IMR-90 (cell line): ENCODE results near the gene MEGF6. TPM values are rescaled to one million over a fixed set of nuclear protein-coding genes. Genes with fewer than 3 reads are reported as not detected.

Experiments used
- ATAC-seq: fragments of 200-7000 bp; cut with Tn5 transposase; 2 replicates; pipeline ENCODE4 v1.9.1; 2020; ENCODE audit warnings: low read depth, mild to moderate bottlenecking, moderate library complexity
- BruUV-seq: library from RNA; stranded (reverse); fragments of 400-500 nt; replicated peaks from 2 replicates; lab custom pipeline; 2021; lab: Mats Ljungman, UMichigan
- CTCF ChIA-PET: fragments of 300-600 bp; formaldehyde crosslinking; extraction: SDS; loops from one replicate; lab custom pipeline; 2021; ENCODE audit warnings: antibody characterized with exemption; lab: Yijun Ruan, JAX
- POLR2A ChIA-PET: fragments of 300-600 bp; sonication (Branson Sonifier 250); formaldehyde crosslinking; loops from one replicate; lab custom pipeline; 2022; ENCODE audit warnings: antibody characterized with exemption; ENCODE audit not compliant: unreplicated experiment; lab: Charles Lee
- DNase-seq: peaks from one replicate; pipeline ENCODE4 v3.0.0; 2013
- H2AFZ ChIP-seq: replicated peaks from 2 replicates; pipeline ENCODE3; 2013; ENCODE audit warnings: low read length, mild to moderate bottlenecking; ENCODE audit not compliant: poor library complexity
- H2AK5ac ChIP-seq: 2 replicates; pipeline ENCODE4 v1.6.1; 2013; ENCODE audit warnings: low read depth, low read length, inconsistent platforms
- H2AK9ac ChIP-seq: replicated peaks from 2 replicates; pipeline ENCODE3; 2013; ENCODE audit warnings: mild to moderate bottlenecking, low read depth, low read length, moderate library complexity; ENCODE audit not compliant: poor library complexity
- H2BK120ac ChIP-seq: 2 replicates; pipeline ENCODE4 v1.6.1; 2013; ENCODE audit warnings: low read depth, low read length, inconsistent platforms
- H2BK15ac ChIP-seq: 3 replicates; pipeline ENCODE4 v1.6.1; 2013; ENCODE audit warnings: low read depth, low read length, inconsistent platforms
- H2BK20ac ChIP-seq: 2 replicates; pipeline ENCODE4 v1.6.1; 2013; ENCODE audit warnings: low read depth, mild to moderate bottlenecking, inconsistent platforms, low read length, moderate library complexity
- H2BK5ac ChIP-seq: 2 replicates; pipeline ENCODE4 v1.6.1; 2013; ENCODE audit warnings: mild to moderate bottlenecking, low read depth, low read length, inconsistent platforms; ENCODE audit not compliant: poor library complexity, severe bottlenecking
- H3K14ac ChIP-seq: replicated peaks from 2 replicates; pipeline ENCODE4 v1.6.1; 2013; ENCODE audit warnings: low read depth, low read length, inconsistent platforms
- H3K18ac ChIP-seq: 2 replicates; pipeline ENCODE4 v1.6.1; 2013; ENCODE audit warnings: low read depth, low read length, control low read depth
- H3K23ac ChIP-seq: 2 replicates; pipeline ENCODE4 v1.6.1; 2013; ENCODE audit warnings: low read depth, low read length, inconsistent platforms
- H3K27ac ChIP-seq: 2 replicates; pipeline ENCODE4 v1.5.1; 2013; ENCODE audit warnings: mild to moderate bottlenecking, control low read depth, low read length; ENCODE audit not compliant: insufficient read depth
- H3K27me3 ChIP-seq: 2 replicates; pipeline ENCODE4 v1.6.1; 2013; ENCODE audit warnings: low read length; ENCODE audit not compliant: control insufficient read depth, insufficient read depth
- H3K36me3 ChIP-seq: 2 replicates; pipeline ENCODE4 v1.6.1; 2013; ENCODE audit warnings: low read length, mixed read lengths; ENCODE audit not compliant: control insufficient read depth, insufficient read depth
- H3K4ac ChIP-seq: 2 replicates; pipeline ENCODE4 v1.6.1; 2013; ENCODE audit warnings: low read depth, low read length, inconsistent platforms
- H3K4me1 ChIP-seq: 2 replicates; pipeline ENCODE4 v1.6.1; 2013; ENCODE audit warnings: low read length, mixed read lengths; ENCODE audit not compliant: control insufficient read depth, insufficient read depth
- H3K4me2 ChIP-seq: 2 replicates; pipeline ENCODE4 v1.6.1; 2013; ENCODE audit warnings: low read depth, mild to moderate bottlenecking, control low read depth, low read length, moderate library complexity
- H3K4me3 ChIP-seq: 2 replicates; pipeline ENCODE4 v1.5.1; 2013; ENCODE audit warnings: low read depth, mild to moderate bottlenecking, control low read depth, low read length, moderate library complexity; ENCODE audit not compliant: insufficient read depth
- H3K56ac ChIP-seq: 2 replicates; pipeline ENCODE4 v1.6.1; 2013; ENCODE audit warnings: low read length, inconsistent platforms; ENCODE audit not compliant: insufficient read depth; ENCODE audit errors: extremely low read depth
- H3K79me1 ChIP-seq, 2 experiments: 2 replicates each; pipeline ENCODE4 v1.6.1; 2013; ENCODE audit warnings: low read length in 2 of 2, inconsistent platforms in 1 of 2, low read depth in 1 of 2
- H3K9ac ChIP-seq: 2 replicates; pipeline ENCODE4 v1.6.1; 2013; ENCODE audit warnings: low read depth, low read length, control low read depth
- H3K9me1 ChIP-seq: 2 replicates; pipeline ENCODE4 v1.6.1; 2013; ENCODE audit warnings: low read length, inconsistent platforms; ENCODE audit not compliant: insufficient read depth
- H3K9me3 ChIP-seq: 2 replicates; pipeline ENCODE4 v1.6.1; 2013; ENCODE audit warnings: low read length; ENCODE audit not compliant: control insufficient read depth, insufficient read depth
- H4K20me1 ChIP-seq: 2 replicates; pipeline ENCODE4 v1.6.1; 2013; ENCODE audit warnings: low read length, inconsistent platforms; ENCODE audit not compliant: insufficient read depth
- H4K5ac ChIP-seq: 2 replicates; pipeline ENCODE4 v1.6.1; 2013; ENCODE audit warnings: mild to moderate bottlenecking, low read depth, low read length, control low read depth
- H4K8ac ChIP-seq, 2 experiments: 2 replicates each; pipeline ENCODE4 v1.6.1; 2013; ENCODE audit warnings: low read depth in 2 of 2, low read length in 2 of 2, control low read depth in 1 of 2, inconsistent platforms in 1 of 2
- H4K91ac ChIP-seq: 2 replicates; pipeline ENCODE4 v1.6.1; 2013; ENCODE audit warnings: low read depth, low read length, inconsistent platforms; ENCODE audit not compliant: insufficient read depth
- BHLHE40 ChIP-seq: fragments of 150-350 bp; IDR thresholded peaks from 2 replicates; pipeline ENCODE4 v1.6.1; 2016; ENCODE audit warnings: mild to moderate bottlenecking, low read depth, low read length
- CEBPB ChIP-seq: IDR thresholded peaks from 2 replicates; pipeline ENCODE4 v1.6.1; 2012; ENCODE audit warnings: low read depth, low read length, improper control_type of control experiment
- ELK1 ChIP-seq: fragments of 150-350 bp; IDR thresholded peaks from 2 replicates; pipeline ENCODE4 v1.6.1; 2016; ENCODE audit warnings: low read depth, mild to moderate bottlenecking, low read length, moderate library complexity, borderline replicate concordance
- FOS ChIP-seq: fragments of 150-350 bp; IDR thresholded peaks from 2 replicates; pipeline ENCODE4 v1.6.1; 2016; ENCODE audit warnings: low read depth, low read length
- POLR2A ChIP-seq: IDR thresholded peaks from 2 replicates; pipeline ENCODE4 v1.6.1; 2012; ENCODE audit warnings: mild to moderate bottlenecking, low read depth, low read length
- RCOR1 ChIP-seq: IDR thresholded peaks from 2 replicates; pipeline ENCODE4 v1.6.1; 2012; ENCODE audit warnings: mild to moderate bottlenecking, low read length, improper control_type of control experiment; ENCODE audit not compliant: insufficient replicate concordance
- SMC3 ChIP-seq: fragments of 150-350 bp; IDR thresholded peaks from 2 replicates; pipeline ENCODE4 v1.6.1; 2016; ENCODE audit warnings: low read depth, mild to moderate bottlenecking, antibody characterized with exemption, low read length, moderate library complexity
- WGBS, 2 experiments: methylation state at CpG; one replicate each; pipeline versions ENCODE4 v1.1.5 to v1.1.7; 2013; ENCODE audit warnings: missing lambda C conversion rate in 2 of 2; ENCODE audit not compliant: insufficient read length in 1 of 2; ENCODE audit errors: extremely low coverage in 2 of 2; 5-methylcytosine and 5-hydroxymethylcytosine counted together
- dilution Hi-C: fragments of 300-500 bp; cut with HindIII; formaldehyde crosslinking; loops from one replicate; pipeline ENCODE4 v1.14.3; 2018; ENCODE audit warnings: low sequenced_read_pairs; ENCODE audit not compliant: unreplicated experiment
- in situ Hi-C: fragments of 300-500 bp; cut with MboI; formaldehyde crosslinking; loops from 3 replicates; pipeline ENCODE4 v1.14.3; 2019; ENCODE audit warnings: low sequenced_read_pairs, inconsistent platforms, mixed read lengths
- intact Hi-C: fragments of 100-400 bp; cut with micrococcal nuclease; formaldehyde crosslinking; loops from 2 replicates; pipeline ENCODE4 v1.10.0; 2022
- polyA plus RNA-seq, 3 experiments: library from polyadenylated mRNA; depleted of rRNA; stranded (reverse); fragments of >200 nt; gene quantifications; 2 replicates each; pipeline ENCODE4 v1.2.3, GENCODE V29; 2012; ENCODE audit warnings: low replicate concordance in 1 of 3
- total RNA-seq: library from RNA; depleted of rRNA; stranded (reverse); fragments of >200 nt; gene quantifications from 2 replicates; pipeline ENCODE4 v1.2.3, GENCODE V29; 2012
- TF ChIP-seq, protein P1 (sequence below): fragments of 150-350 bp; IDR thresholded peaks from 2 replicates; pipeline ENCODE4 v1.6.1; 2017; ENCODE audit warnings: mild to moderate bottlenecking, antibody characterized with exemption, low read length, low read depth

Gene MEGF6
- total and polyA plus RNA-seq, 2 of the 4 experiments (the other 2 are of a cell fraction): 0.72 to 4.1 TPM

GRCh38 chr1:3636080-3636479 lies 24.8 kb upstream of the MEGF6 start:
- no peak overlapping the region for H2BK20ac ChIP-seq
- no peaks in the 10 kb centered on the region for H3K9me3 ChIP-seq
- no peaks in the 10 kb centered on the region for H3K4me1 ChIP-seq
- no peak overlapping the region for H2BK15ac ChIP-seq
- H2AK9ac ChIP-seq: no peak overlapping the region
- no peak overlapping the region for H3K9ac ChIP-seq
- no peaks in the 10 kb centered on the region for H3K9me1 ChIP-seq
- H3K79me1 ChIP-seq: 0 out of 4 replicates have a peak, but pooled peaks cover 0 to 1% of the 10 kb centered on the region in 2 experiments
- H3K18ac ChIP-seq: no peak overlapping the region
- peaks cover 60% of the 10 kb centered on the region for H3K36me3 ChIP-seq
- in situ Hi-C loops (no loop called here), dilution Hi-C loops (no loop called here), intact Hi-C loops (no loop called here)
- H2BK120ac ChIP-seq: no peak overlapping the region
- no peak overlapping the region for H3K4me2 ChIP-seq
- CTCF ChIA-PET: no interaction called here
- no peak for DNase-seq
- no peak overlapping the region for H2AFZ ChIP-seq
- WGBS, 2 experiments: 90% methylated on average over 9 of the region's 14 CpGs; no CpG with 5 or more reads in 1 of the 2 experiments
- BruUV-seq: no TSS peak
- H4K8ac ChIP-seq: no peak overlapping the region
- no peak overlapping the region for H3K23ac ChIP-seq
- no peak overlapping the region for H4K5ac ChIP-seq
- H3K4me3 ChIP-seq: no peak overlapping the region
- no peak overlapping the region for H3K27ac ChIP-seq
- no peak overlapping the region for H3K4ac ChIP-seq
- no peaks in the 10 kb centered on the region for H4K20me1 ChIP-seq
- no peak for ATAC-seq
- no peak overlapping the region for H2AK5ac ChIP-seq
- H2BK5ac ChIP-seq: no peak overlapping the region
- H3K27me3 ChIP-seq: no peaks in the 10 kb centered on the region
- H4K91ac ChIP-seq: no peak overlapping the region
- H3K56ac ChIP-seq: no peak overlapping the region
- POLR2A ChIA-PET: no interaction called here
- H3K14ac ChIP-seq: no peak overlapping the region
- TF ChIP-seq CEBPB: no peak
- no peak for TF ChIP-seq RCOR1
- no peak for TF ChIP-seq POLR2A
- TF ChIP-seq, protein P1, sequence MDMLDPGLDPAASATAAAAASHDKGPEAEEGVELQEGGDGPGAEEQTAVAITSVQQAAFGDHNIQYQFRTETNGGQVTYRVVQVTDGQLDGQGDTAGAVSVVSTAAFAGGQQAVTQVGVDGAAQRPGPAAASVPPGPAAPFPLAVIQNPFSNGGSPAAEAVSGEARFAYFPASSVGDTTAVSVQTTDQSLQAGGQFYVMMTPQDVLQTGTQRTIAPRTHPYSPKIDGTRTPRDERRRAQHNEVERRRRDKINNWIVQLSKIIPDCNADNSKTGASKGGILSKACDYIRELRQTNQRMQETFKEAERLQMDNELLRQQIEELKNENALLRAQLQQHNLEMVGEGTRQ: no peak
- TF ChIP-seq SMC3: no peak
- TF ChIP-seq BHLHE40: no peak
- no peak for TF ChIP-seq FOS
- TF ChIP-seq ELK1: no peak
